K562 (cell line): ENCODE results near the gene DALRD3. TPM values are rescaled to one million over a fixed set of nuclear protein-coding genes. Genes with fewer than 3 reads are reported as not detected.
A peak's percentile ranks its signal among the peaks of the same experiment; 100 is the strongest.

Experiments
- CCNT2 ChIP-seq: IDR thresholded peaks from 2 replicates; pipeline ENCODE4 v1.6.1; 2011; ENCODE audit warnings: borderline replicate concordance, low read depth, mild to moderate bottlenecking, moderate library complexity, mixed read lengths, low read length; ENCODE audit not compliant: insufficient read length; ENCODE audit errors: extremely low read depth
- GTF2F1 ChIP-seq: IDR thresholded peaks from 2 replicates; pipeline ENCODE4 v1.6.1; 2011; ENCODE audit warnings: low read depth, low read length, improper control_type of control experiment
- PHF8 ChIP-seq: fragments of 200-600 bp; sonication (generic); IDR thresholded peaks from 2 replicates; pipeline ENCODE4 v1.6.1; 2012; ENCODE audit warnings: mixed run types, mild to moderate bottlenecking, inconsistent platforms, low read length, moderate library complexity, borderline replicate concordance
- PPARD ChIP-seq: fragments of 250-450 bp; sonication (Bioruptor Pico); IDR thresholded peaks from 2 replicates; pipeline ENCODE4 v1.8.0; 2022; ENCODE audit warnings: inconsistent platforms, mild to moderate bottlenecking, moderate library complexity
- RBM17 ChIP-seq: fragments of 200-400 bp; formaldehyde crosslinking; IDR thresholded peaks from 2 replicates; pipeline ENCODE4 v1.6.1; 2017; ENCODE audit warnings: low read depth, mild to moderate bottlenecking, low read length, borderline replicate concordance
- RFX7 ChIP-seq: fragments of 250-450 bp; sonication (Bioruptor Pico); IDR thresholded peaks from 2 replicates; pipeline ENCODE4 v1.5.1; 2021; ENCODE audit warnings: mild to moderate bottlenecking
- U2AF1 ChIP-seq: fragments of 200-400 bp; formaldehyde crosslinking; optimal IDR thresholded peaks from 2 replicates; pipeline ENCODE3; 2017; ENCODE audit warnings: mild to moderate bottlenecking, low read depth, low read length, moderate library complexity
- ZFP30 ChIP-seq: fragments of 250-450 bp; sonication (Bioruptor Pico); IDR thresholded peaks from 2 replicates; pipeline ENCODE4 v1.8.0; 2022; ENCODE audit warnings: moderate library complexity, mild to moderate bottlenecking, inconsistent platforms, borderline replicate concordance
- ZNF282 ChIP-seq: sonication (generic); formaldehyde crosslinking; IDR thresholded peaks from 2 replicates; pipeline ENCODE4 v1.8.1; 2023; ENCODE audit warnings: missing genetic modification reagents
- ZNF384 ChIP-seq: IDR thresholded peaks from 2 replicates; pipeline ENCODE4 v1.6.1; 2012; ENCODE audit warnings: low read depth, low read length, improper control_type of control experiment
- ZNF707 ChIP-seq: fragments of 250-450 bp; sonication (Bioruptor Pico); conservative IDR thresholded peaks from 2 replicates; pipeline ENCODE4 v1.8.0; 2022; ENCODE audit warnings: inconsistent platforms, mild to moderate bottlenecking, moderate library complexity
- ZSCAN29 ChIP-seq: fragments of 450-650 bp; IDR thresholded peaks from 2 replicates; pipeline ENCODE4 v1.6.1; 2017
- polyA plus RNA-seq, 8 experiments: library from polyadenylated mRNA; depleted of rRNA in 4 of 8; stranded (reverse) in 5 of 8; unstranded in 3 of 8; fragments of >200 nt; fragmentation: Nextera tagmentation in 2 of 8; fragmentation: Illumina TruSeq in 1 of 8; extraction: Ambion mirVana in 2 of 8; extraction: Trizol in 1 of 8; gene quantifications; 2 replicates each; pipeline versions ENCODE4 v1.2.1 to v1.2.3, GENCODE V29; 2011 to 2014; ENCODE audit warnings: inconsistent platforms in 1 of 8, missing spikeins in 1 of 8
- total RNA-seq, 7 experiments: library from RNA; depleted of rRNA in 6 of 7; stranded (reverse); fragments of >200 nt in 6 of 7; fragmentation: Illumina TruSeq in 2 of 7; extraction: Trizol in 2 of 7; gene quantifications; 2 replicates each; pipeline versions ENCODE4 v1.2.1 to v1.2.3, GENCODE V29; 2011 to 2021; ENCODE audit warnings: low replicate concordance in 1 of 7
- TF ChIP-seq, protein P1 (sequence below): fragments of 250-450 bp; sonication (Bioruptor Pico); IDR thresholded peaks from 2 replicates; pipeline ENCODE4 v1.8.0; 2022; ENCODE audit warnings: moderate library complexity, mild to moderate bottlenecking, inconsistent platforms
- TF ChIP-seq, protein P2 (sequence below): fragments of 200-800 bp; sonication (Bioruptor generic); IDR thresholded peaks from 2 replicates; pipeline ENCODE4 v1.6.1; 2017; ENCODE audit warnings: missing genetic modification characterization, missing compliant biosample characterization
- TF ChIP-seq, protein P3 (sequence below): fragments of 250-450 bp; sonication (Bioruptor Pico); IDR thresholded peaks from 2 replicates; pipeline ENCODE4 v1.6.1; 2021; ENCODE audit warnings: mild to moderate bottlenecking
- TF ChIP-seq, protein P4 (sequence below): fragments of 450-650 bp; IDR thresholded peaks from 2 replicates; pipeline ENCODE4 v1.6.1; 2018; ENCODE audit not compliant: partially characterized antibody
- TF ChIP-seq, protein P5 (sequence below): IDR thresholded peaks from 2 replicates; pipeline ENCODE4 v1.6.1; 2014; ENCODE audit warnings: antibody characterized with exemption

DALRD3 gene
- total and polyA plus RNA-seq, 9 of the 15 experiments (the other 6 are each of a cell fraction or from before 2014, with no cell fraction given), result 6.6 to 31.3 (median 14.4) TPM

DNA sequence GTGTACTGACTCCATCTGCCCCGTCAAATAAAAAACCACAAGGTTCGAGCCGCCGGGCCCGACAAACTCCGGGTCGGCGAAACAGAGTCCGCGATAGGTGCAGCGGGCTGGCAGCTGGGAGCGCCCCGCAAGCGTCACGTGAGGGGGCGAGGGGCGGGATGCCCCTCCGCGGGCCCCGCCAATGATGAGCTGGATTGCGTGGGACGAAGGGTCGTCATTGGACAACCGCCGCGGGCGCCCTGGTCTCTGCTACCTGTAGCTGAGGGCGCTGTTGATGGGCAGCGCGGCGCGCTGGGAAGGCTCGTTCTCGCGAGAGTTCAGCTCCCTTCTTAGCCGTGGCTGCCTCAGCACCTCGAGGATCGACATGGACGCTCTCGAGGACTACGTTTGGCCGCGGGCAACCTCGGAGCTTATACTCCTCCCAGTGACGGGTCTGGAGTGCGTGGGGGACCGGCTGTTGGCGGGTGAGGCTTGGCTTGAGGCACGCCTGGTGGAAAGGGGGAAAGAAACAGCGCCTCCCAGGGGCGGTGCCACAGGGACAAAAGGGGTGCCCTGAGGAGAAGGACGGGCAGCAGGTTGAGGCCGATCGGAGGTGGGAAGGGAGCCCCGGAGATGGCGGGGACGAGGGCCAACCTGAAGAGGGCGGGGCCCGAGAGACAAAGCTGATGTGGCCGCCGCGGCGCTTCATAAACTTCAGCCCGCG lies 11.2 kb downstream of the DALRD3 start, which contains the start of gene WDR6 (continued):
- TF ChIP-seq, protein P1, sequence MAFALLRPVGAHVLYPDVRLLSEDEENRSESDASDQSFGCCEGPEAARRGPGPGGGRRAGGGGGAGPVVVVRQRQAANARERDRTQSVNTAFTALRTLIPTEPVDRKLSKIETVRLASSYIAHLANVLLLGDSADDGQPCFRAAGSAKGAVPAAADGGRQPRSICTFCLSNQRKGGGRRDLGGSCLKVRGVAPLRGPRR (CRISPR knock-in tag), result no peak
- TF ChIP-seq ZSCAN29, result no peak
- no peak for TF ChIP-seq ZNF282 (CRISPR knock-in tag)
- peak; percentile 29 for TF ChIP-seq CCNT2
- no peak for TF ChIP-seq RBM17
- no peak for TF ChIP-seq ZNF707
- TF ChIP-seq, protein P2, sequence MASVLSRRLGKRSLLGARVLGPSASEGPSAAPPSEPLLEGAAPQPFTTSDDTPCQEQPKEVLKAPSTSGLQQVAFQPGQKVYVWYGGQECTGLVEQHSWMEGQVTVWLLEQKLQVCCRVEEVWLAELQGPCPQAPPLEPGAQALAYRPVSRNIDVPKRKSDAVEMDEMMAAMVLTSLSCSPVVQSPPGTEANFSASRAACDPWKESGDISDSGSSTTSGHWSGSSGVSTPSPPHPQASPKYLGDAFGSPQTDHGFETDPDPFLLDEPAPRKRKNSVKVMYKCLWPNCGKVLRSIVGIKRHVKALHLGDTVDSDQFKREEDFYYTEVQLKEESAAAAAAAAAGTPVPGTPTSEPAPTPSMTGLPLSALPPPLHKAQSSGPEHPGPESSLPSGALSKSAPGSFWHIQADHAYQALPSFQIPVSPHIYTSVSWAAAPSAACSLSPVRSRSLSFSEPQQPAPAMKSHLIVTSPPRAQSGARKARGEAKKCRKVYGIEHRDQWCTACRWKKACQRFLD (CRISPR knock-in tag), result no peak
- no peak for TF ChIP-seq PPARD (CRISPR knock-in tag)
- TF ChIP-seq RFX7 (CRISPR knock-in tag), result no peak
- TF ChIP-seq U2AF1, result no peak
- TF ChIP-seq, protein P3, sequence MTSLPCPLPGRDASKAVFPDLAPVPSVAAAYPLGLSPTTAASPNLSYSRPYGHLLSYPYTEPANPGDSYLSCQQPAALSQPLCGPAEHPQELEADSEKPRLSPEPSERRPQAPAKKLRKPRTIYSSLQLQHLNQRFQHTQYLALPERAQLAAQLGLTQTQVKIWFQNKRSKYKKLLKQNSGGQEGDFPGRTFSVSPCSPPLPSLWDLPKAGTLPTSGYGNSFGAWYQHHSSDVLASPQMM (CRISPR knock-in tag), result no peak
- TF ChIP-seq, protein P4, sequence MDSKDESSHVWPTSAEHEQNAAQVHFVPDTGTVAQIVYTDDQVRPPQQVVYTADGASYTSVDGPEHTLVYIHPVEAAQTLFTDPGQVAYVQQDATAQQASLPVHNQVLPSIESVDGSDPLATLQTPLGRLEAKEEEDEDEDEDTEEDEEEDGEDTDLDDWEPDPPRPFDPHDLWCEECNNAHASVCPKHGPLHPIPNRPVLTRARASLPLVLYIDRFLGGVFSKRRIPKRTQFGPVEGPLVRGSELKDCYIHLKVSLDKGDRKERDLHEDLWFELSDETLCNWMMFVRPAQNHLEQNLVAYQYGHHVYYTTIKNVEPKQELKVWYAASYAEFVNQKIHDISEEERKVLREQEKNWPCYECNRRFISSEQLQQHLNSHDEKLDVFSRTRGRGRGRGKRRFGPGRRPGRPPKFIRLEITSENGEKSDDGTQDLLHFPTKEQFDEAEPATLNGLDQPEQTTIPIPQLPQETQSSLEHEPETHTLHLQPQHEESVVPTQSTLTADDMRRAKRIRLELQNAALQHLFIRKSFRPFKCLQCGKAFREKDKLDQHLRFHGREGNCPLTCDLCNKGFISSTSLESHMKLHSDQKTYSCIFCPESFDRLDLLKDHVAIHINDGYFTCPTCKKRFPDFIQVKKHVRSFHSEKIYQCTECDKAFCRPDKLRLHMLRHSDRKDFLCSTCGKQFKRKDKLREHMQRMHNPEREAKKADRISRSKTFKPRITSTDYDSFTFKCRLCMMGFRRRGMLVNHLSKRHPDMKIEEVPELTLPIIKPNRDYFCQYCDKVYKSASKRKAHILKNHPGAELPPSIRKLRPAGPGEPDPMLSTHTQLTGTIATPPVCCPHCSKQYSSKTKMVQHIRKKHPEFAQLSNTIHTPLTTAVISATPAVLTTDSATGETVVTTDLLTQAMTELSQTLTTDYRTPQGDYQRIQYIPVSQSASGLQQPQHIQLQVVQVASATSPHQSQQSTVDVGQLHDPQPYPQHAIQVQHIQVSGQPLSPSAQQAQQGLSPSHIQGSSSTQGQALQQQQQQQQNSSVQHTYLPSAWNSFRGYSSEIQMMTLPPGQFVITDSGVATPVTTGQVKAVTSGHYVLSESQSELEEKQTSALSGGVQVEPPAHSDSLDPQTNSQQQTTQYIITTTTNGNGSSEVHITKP, result peak; percentile 36
- no peak for TF ChIP-seq ZNF384
- TF ChIP-seq GTF2F1, result no peak
- TF ChIP-seq ZFP30 (CRISPR knock-in tag), result no peak
- TF ChIP-seq PHF8, result peak; percentile 88
- TF ChIP-seq, protein P5, sequence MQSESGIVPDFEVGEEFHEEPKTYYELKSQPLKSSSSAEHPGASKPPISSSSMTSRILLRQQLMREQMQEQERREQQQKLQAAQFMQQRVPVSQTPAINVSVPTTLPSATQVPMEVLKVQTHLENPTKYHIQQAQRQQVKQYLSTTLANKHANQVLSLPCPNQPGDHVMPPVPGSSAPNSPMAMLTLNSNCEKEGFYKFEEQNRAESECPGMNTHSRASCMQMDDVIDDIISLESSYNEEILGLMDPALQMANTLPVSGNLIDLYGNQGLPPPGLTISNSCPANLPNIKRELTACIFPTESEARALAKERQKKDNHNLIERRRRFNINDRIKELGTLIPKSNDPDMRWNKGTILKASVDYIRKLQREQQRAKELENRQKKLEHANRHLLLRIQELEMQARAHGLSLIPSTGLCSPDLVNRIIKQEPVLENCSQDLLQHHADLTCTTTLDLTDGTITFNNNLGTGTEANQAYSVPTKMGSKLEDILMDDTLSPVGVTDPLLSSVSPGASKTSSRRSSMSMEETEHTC, result no peak
